ENCODE results near the gene EEF1AKMT4.

Gene EEF1AKMT4

GRCh38 chr3:184249412-184250166 is at the start of gene EEF1AKMT4:
Gene EEF1AKMT4 (plus strand): TSS chr3:184249672. CDS start chr3:184249695, 23 bp downstream.
- DNase-seq, result peak; percentile 98

DNA sequence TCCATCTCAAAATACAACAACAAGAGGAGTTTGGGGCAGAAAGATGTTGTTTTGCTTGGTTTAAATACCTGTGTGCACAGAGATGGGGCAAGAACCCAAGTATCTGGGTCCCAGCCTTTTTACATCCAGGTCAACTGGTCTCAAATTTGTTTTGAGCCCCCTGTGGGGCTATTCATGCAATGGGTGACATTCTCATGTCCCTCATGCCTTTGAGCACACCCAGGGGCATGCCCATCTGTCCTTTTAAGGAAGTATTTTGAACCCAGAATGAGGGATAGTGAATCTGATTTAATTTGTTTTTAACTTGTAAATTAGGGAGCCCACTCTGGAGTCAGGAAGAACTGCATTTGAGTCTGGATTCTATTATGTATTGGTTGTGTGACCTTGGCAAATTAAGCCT is 48.6 kb upstream of the EEF1AKMT4 start:
- no peak for DNase-seq

GRCh38 chr3:184203526-184203925 is 45.9 kb upstream of the EEF1AKMT4 start:
- no peak for DNase-seq

DNA sequence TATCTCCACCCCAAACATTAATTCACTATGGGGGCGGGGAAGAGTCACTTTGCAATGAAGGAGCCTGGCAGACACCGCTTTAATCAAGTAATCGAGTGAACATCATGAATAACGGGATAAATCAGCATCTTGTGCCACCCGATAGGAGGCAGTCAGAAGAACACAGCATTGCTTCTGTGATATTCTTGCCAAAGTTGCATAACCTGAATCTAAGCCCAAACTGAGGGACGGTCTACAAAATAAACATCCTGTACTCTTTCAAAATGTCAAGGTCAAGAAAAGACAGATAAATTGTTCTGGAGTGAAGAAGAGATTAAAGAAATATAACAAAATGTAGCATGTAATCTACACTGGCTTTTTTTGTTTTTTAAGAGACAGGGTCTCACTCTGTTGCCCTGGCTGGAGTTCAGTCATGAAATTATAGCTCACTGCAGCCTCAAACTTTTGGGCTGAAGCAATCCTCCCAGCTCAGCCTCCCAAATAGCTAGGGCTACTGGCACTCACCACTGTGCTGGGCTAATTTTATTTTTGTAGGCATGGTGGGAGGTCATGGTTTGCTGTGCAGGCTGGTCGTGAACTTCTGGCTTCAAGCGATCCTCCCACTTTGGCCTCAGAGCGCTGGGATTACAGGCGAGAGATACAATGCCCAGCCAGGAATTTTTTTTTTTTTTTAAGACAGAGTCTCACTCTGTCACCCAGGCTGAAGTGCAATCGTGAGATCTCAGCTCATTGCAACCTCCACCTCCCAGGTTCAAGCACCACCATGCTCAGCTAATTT is 40.1 kb upstream of the EEF1AKMT4 start:
- no peak for DNase-seq

- no peak for DNase-seq
These were observed 38.2 kb upstream of the EEF1AKMT4 start for GRCh38 chr3:184211297-184211696.

DNA sequence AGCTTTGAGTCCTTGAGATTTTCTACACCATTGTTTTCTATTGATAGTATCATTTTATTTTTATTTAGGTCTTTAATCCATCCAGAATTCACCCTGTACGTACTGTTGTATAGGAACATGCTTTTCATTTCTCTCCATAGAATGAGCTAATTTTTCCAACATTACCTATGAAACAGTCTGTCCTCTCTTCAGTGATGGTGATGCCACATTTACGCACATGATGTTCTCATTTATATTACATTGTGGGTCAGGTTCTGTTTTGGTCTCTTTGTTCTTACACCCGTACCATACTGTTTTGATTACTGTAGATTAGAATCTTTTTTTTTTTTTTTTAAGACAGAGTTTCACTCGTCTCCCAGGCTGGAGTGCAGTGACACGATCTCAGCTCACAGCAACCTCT is 37.8 kb upstream of the EEF1AKMT4 start:
- DNase-seq, result no peak

DNA sequence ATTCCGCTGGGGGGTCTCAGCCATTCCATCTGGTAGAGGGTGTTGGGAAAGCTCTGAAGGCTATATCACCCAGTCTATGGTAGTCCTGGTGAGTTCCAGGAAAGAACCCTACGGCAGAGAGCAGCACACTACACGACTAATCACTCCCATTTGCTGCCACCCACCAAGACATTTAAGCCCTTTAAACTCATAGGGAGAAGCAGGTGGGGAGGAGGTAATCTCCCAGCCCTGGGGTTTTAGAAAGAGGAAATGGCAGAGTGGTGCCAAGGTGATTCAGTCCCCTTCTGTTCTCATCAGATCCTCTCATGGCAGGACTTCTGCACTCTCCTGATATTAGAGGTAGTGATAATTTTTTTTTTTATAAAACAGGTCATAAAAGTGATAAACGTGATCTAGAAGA is 30.7 kb upstream of the EEF1AKMT4 start:
- DNase-seq, result no peak

GRCh38 chr3:184222521-184222920 is 27.0 kb upstream of the EEF1AKMT4 start:
- no peak for DNase-seq

- DNase-seq, result no peak
These were observed 25.5 kb upstream of the EEF1AKMT4 start for GRCh38 chr3:184223946-184224345.

GRCh38 chr3:184227481-184227935 is 22.0 kb upstream of the EEF1AKMT4 start:
- DNase-seq, result no peak

GRCh38 chr3:184228376-184229137 is 20.9 kb upstream of the EEF1AKMT4 start:
- no peak for DNase-seq

DNA sequence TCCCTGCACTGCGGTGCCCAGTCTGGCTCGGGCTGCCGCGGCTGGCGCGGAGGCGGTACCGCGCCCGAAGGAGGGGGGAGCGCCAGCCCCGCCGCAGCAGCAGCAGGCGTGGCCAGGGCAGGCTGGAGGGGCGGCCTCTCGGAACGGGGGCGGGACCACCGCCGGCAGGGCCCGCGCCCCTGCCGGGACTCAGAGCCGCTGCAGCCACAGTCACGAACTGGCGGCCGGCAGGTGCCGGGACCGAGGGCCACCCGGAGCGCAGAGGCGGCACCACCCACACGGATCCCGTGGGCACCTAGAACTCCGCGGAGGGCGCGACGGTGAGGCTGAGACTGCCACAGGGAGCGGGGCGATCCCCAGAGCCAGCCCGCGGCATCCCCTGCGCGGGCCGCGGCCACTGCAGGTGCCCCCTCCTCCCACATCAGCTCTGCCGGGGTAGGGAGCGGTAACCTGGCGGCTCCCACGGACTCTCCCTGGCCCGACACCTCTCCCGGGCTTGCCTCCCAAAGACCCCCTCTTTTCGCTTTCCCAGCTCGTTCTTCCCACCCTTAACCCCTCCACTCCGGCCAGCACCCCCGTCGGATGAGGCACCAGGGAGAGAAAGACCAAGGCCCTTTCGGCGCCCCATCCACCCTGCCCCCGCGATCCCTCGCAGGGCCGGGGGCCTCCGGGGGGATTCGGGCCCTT is 19.9 kb upstream of the EEF1AKMT4 start, which contains the start of gene VWA5B2:
Gene VWA5B2 (plus strand): TSS at position 192 of the 687 bp plus-strand sequence. CDS start 944 bp downstream, outside the sequence.
- DNase-seq, result no peak

GRCh38 chr3:184230081-184230602 is 19.3 kb upstream of the EEF1AKMT4 start:
- DNase-seq, result no peak

DNA sequence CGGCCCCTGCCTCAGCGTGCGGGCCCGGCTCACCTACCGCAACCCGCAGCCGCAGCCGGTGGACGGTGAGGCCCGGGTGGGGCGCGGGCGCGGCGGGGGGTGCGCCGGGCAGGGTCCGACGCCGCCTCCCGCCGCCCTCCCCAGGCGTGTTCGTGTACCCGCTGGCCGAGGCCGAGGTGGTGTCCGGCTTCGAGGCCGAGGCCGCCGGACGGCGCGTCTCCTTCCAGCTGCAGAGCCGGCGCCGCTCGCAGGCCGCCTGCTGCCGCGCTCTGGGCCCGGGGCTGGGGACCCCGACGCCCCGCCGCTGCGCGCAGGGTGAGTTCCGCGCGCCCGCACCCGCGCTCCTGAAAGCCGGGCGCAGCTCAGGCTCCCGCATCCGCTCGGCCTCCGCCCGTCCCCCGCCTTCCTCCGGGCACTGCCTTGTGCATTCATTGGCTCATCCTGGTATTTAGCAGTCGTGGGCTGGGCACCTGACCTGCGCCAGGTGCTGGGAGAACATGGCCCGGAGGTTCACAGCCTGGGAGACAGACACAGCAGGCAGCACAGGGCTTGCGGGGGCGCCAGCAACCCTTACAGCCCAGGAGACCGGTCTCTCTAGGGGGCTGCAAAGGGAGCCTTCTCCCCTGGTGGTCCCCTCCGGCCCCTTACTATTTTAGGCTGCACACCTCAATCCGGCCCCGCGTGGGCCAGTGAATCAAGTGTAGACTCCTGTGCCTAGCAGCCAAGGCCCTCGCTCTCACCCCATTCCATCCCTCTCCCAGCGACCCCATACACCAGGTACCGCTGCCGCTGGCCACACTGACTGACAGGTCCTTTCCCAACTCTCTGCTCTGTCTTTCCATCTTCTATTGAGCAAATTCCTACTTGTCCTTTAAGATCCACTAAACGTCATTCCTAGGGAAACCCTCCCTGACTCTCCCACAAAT is 18.6 kb upstream of the EEF1AKMT4 start:
- no peak for DNase-seq

- DNase-seq, result no peak
These were observed 17.8 kb upstream of the EEF1AKMT4 start for GRCh38 chr3:184231671-184232070.

DNA sequence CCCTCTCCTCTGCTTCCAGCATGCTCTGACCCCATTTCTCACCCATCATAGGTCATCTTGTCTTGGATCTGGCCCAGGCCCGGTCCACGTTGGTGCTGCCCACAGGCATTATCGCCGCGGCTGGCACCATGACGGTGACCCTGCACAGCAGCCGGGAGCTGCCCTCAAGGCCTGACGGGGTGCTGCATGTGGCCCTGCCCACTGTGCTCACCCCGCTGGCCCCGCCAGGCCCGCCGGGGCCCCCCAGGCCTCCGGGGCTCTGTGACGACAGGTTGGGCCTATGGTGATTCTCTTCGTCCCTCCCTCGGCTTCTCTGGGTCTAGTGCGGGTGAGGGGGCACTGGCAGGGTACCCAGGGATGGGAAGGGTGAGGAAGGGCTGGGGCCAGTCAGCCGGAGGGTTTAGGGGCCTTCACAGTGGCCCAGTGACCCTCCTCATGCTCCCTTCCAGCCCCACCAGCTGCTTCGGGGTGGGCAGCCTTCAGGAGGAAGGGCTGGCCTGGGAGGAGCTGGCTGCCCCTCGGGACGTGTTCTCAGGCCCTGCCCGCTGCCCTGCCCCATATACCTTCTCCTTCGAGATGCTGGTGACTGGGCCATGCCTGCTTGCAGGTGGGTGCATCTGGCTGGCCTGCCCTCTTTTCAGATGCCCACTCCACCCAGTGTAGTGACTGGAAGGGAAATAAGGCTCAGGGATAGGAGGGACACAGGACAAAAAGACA is 16.2 kb upstream of the EEF1AKMT4 start:
- no peak for DNase-seq

DNA sequence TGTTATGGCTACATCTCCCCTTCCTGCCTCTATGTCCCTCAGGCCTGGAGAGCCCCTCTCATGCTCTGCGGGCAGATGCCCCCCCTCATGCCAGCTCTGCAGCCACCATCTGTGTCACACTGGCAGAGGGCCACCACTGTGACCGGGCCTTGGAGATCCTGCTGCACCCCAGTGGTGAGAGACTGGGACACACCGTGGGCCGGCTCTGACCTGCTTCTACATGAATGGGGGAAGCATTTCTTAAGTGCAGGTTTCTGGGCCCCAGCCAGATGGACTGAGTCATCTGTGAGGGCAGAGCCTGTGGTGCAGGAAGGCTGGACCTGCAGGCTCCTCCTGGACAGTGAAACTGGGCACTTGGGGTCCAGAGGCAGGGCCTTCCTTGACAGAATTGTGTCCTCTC is 15.2 kb upstream of the EEF1AKMT4 start:
- no peak for DNase-seq

DNA sequence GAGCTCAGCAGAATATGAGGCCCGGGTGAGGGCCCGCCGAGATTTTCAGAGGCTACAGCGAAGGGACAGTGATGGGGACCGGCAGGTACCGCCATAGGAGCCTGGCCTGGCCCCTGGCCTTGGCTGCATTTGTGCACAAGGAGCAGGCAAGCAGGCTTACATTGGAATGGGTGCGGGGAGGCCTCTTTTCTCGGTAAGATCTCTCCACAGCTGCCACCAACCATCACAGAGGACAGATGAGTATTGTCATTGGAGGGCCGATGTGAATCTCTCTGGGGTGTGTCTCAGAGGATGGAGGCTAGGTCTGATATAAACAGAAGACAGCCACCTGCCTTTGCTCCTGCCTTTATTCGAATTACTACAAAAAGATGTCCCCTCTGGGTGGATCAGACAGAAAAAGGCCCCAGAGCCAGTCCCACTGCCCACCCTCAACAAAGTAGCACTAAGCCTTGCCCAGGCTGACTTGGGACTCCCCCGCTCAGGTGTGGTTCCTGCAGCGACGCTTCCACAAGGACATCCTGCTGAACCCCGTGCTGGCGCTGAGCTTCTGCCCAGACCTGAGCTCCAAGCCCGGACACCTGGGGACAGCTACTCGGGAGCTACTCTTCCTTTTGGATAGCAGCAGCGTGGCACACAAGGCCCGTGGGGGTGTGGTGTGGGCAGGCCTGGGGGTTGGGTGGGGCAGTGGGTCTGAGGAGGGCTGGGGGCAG is 14.6 kb upstream of the EEF1AKMT4 start:
- DNase-seq, result no peak

- DNase-seq, result no peak
These were observed 14.0 kb upstream of the EEF1AKMT4 start for GRCh38 chr3:184235381-184236032.

Measured in NK-92 treated with Interleukin-12 subunit alpha and Interleukin-12 subunit beta, amount 100 ng/mL, for 24 hours (cell line).